Measurements from ENCODE around the gene POLE. TPM values are rescaled to one million over a fixed set of nuclear protein-coding genes. Genes with fewer than 3 reads are reported as not detected.
A peak's percentile ranks its signal among the peaks of the same experiment; 100 is the strongest.

POLE gene
- total and polyA plus RNA-seq, 2 of the 4 experiments (the other 2 are of a cell fraction), result 17.2 to 20.7 TPM

- H3K4me2 ChIP-seq (ENCODE audit: low read depth, low read length), result peak overlapping the region; percentile 92
- H3K9ac ChIP-seq (ENCODE audit: low read depth, low read length), result peak overlapping the region; percentile 93
- H3K14ac ChIP-seq (replicated peaks; ENCODE audit: low read depth, low read length), result peak overlapping the region; percentile 72
- peaks cover 9% of the 10 kb centered on the region for H3K36me3 ChIP-seq (ENCODE audit: control insufficient read depth, insufficient read depth, low read length)
- H3K9me1 ChIP-seq (ENCODE audit: insufficient read depth, low read length), result no peaks in the 10 kb centered on the region; the same call in 1 of the 2 replicates
- H2BK5ac ChIP-seq (ENCODE audit: low read depth, low read length, poor library complexity, severe bottlenecking), result no peak overlapping the region
- H3K9me3 ChIP-seq (ENCODE audit: control insufficient read depth, insufficient read depth, low read length), result no peaks in the 10 kb centered on the region
- dilution Hi-C loops (cut with HindIII; ENCODE audit: low sequenced_read_pairs, unreplicated experiment) (no loop called here), intact Hi-C loops (cut with micrococcal nuclease) (no loop called here), in situ Hi-C loops (cut with MboI; ENCODE audit: low sequenced_read_pairs) (no loop called here)
- no peak overlapping the region for H2BK15ac ChIP-seq (ENCODE audit: low read depth, low read length)
- ATAC-seq (ENCODE audit: low read depth) (peak; percentile 43), DNase-seq (peak; percentile 23)
- peak overlapping the region; percentile 86 for H2AK9ac ChIP-seq (replicated peaks; ENCODE audit: low read depth, low read length, poor library complexity)
- no TSS peak for BruUV-seq (replicated peaks)
- no peak overlapping the region for H4K91ac ChIP-seq (ENCODE audit: insufficient read depth, low read depth, low read length)
- POLR2A ChIA-PET (ENCODE audit: unreplicated experiment), result no interaction called here
- peak overlapping the region; percentile 34 to 90; a peak in 2 of 4 replicates for H4K8ac ChIP-seq (ENCODE audit: low read depth in 2 of 2, low read length in 2 of 2)
- no peak overlapping the region for H2BK20ac ChIP-seq (ENCODE audit: low read depth, low read length)
- H2AK5ac ChIP-seq (ENCODE audit: low read depth, low read length), result peak overlapping the region; percentile 64; the same call in 1 of the 2 replicates
- H2AFZ ChIP-seq (replicated peaks; ENCODE audit: low read length, poor library complexity), result peak overlapping the region; percentile 96
- H3K27me3 ChIP-seq (ENCODE audit: control insufficient read depth, insufficient read depth, low read length), result no peaks in the 10 kb centered on the region
- 0% methylated on average over 11 of the region's 59 CpGs; no CpG with 5 or more reads in 1 of the 2 experiments for whole genome bisulfite sequencing, 2 experiments (ENCODE audit: extremely low coverage in 2 of 2, insufficient read length in 1 of 2)
- 0 out of 2 replicates have a peak overlapping the region, but pooled peaks have one; percentile 72 for H3K23ac ChIP-seq (ENCODE audit: low read depth, low read length)
- peak overlapping the region; percentile 63; the same call in 1 of the 2 replicates for H4K5ac ChIP-seq (ENCODE audit: low read depth, low read length)
- H2BK120ac ChIP-seq (ENCODE audit: low read depth, low read length), result no peak overlapping the region
- no peak overlapping the region for H3K56ac ChIP-seq (ENCODE audit: extremely low read depth, insufficient read depth, low read length)
- 0 out of 2 replicates have a peak, but pooled peaks cover 2% of the 10 kb centered on the region for H3K4me1 ChIP-seq (ENCODE audit: control insufficient read depth, insufficient read depth, low read length)
- peak overlapping the region; percentile 54; the same call in 1 of the 2 replicates for H3K4ac ChIP-seq (ENCODE audit: low read depth, low read length)
- peak overlapping the region; percentile 92 for H3K4me3 ChIP-seq (ENCODE audit: insufficient read depth, low read depth, low read length)
- peaks cover 11% of the 10 kb centered on the region for H4K20me1 ChIP-seq (ENCODE audit: insufficient read depth, low read length)
- CTCF ChIA-PET, result no interaction called here
- peak overlapping the region; percentile 73 for H3K27ac ChIP-seq (ENCODE audit: insufficient read depth, low read length)
- peaks cover 18 to 50% of the 10 kb centered on the region in 2 experiments for H3K79me1 ChIP-seq (ENCODE audit: low read depth in 1 of 2, low read length in 2 of 2)
- TF ChIP-seq MAFK (IDR thresholded peaks at IDR 0.05; ENCODE audit: low read depth, low read length), result no peak
- H3K18ac ChIP-seq (ENCODE audit: low read depth, low read length), result no peak overlapping the region
These were observed 24.1 kb upstream of the POLE start for GRCh38 chr12:132711080-132711843.

Data from IMR-90 (cell line).